HG03521 (cell line): ENCODE results near the gene SEC61B.
"Not testable (repeated sequence)": the region's sequence is repeated elsewhere in the genome, so short reads cannot be mapped to it uniquely, and the experiment has no call there.

ENCODE experiments used
- ATAC-seq: cut with Tn5 transposase; IDR thresholded peaks from one replicate; pipeline ENCODE4 v1.9.1; 2021; ENCODE audit warnings: mild to moderate bottlenecking, moderate library complexity; ENCODE audit not compliant: unreplicated experiment

SEC61B gene

GRCh38 chr9:99190597-99191283, 31.3 kb upstream of the SEC61B start:
- no peak for ATAC-seq

GRCh38 chr9:99192786-99193465, 29.2 kb upstream of the SEC61B start:
- no peak for ATAC-seq

- no peak for ATAC-seq
Measured at GRCh38 chr9:99193466-99193821, 28.6 kb upstream of the SEC61B start.

- not testable (repeated sequence) for ATAC-seq
Measured at GRCh38 chr9:99196484-99196883, 25.6 kb upstream of the SEC61B start.

- ATAC-seq, result no peak
Measured at GRCh38 chr9:99197124-99197630, 24.9 kb upstream of the SEC61B start.

GRCh38 chr9:99197987-99198386, 24.1 kb upstream of the SEC61B start:
- ATAC-seq, result no peak

- no peak for ATAC-seq
Measured at GRCh38 chr9:99199938-99200539, 22.0 kb upstream of the SEC61B start.

GRCh38 chr9:99201603-99202002, 20.5 kb upstream of the SEC61B start:
- no peak for ATAC-seq

- ATAC-seq, result no peak
Measured at GRCh38 chr9:99210572-99210971, 11.5 kb upstream of the SEC61B start.

GRCh38 chr9:99211746-99212145, 10.3 kb upstream of the SEC61B start:
- no peak for ATAC-seq

- no peak for ATAC-seq
Measured at GRCh38 chr9:99213197-99213596, 8.9 kb upstream of the SEC61B start.

- no peak for ATAC-seq
Measured at GRCh38 chr9:99216073-99216472, 6.0 kb upstream of the SEC61B start.

GRCh38 chr9:99220011-99220410, 2.1 kb upstream of the SEC61B start:
- ATAC-seq, result no peak

- ATAC-seq, result no peak
Measured at GRCh38 chr9:99221266-99221620, 839 bp upstream of the SEC61B start.

GRCh38 chr9:99222416-99223270, 561 bp downstream of the SEC61B start:
- no peak for ATAC-seq

GRCh38 chr9:99224445-99224844, 2.4 kb downstream of the SEC61B start:
- ATAC-seq, result no peak

GRCh38 chr9:99226054-99226453, 4.0 kb downstream of the SEC61B start:
- ATAC-seq, result no peak

- ATAC-seq, result no peak
Measured at GRCh38 chr9:99230206-99230605, 8.1 kb downstream of the SEC61B start.

GRCh38 chr9:99231711-99232110, 9.6 kb downstream of the SEC61B start:
- ATAC-seq, result no peak

- no peak for ATAC-seq
Measured at GRCh38 chr9:99234618-99235017, 12.5 kb downstream of the SEC61B start.

- no peak for ATAC-seq
Measured at GRCh38 chr9:99235069-99235468, 13.0 kb downstream of the SEC61B start.
